D721Med (cell line): Measurements from ENCODE around the gene PROCA1.

ENCODE experiments used
- DNase-seq: peaks from one replicate; pipeline ENCODE4 v3.0.0; 2011; ENCODE audit warnings: low spot score; ENCODE audit not compliant: insufficient read length
- FAIRE-seq: peaks from 2 replicates; lab custom pipeline; 2011; peaks lifted over from hg19 to GRCh38; lab: Jason Lieb, UNC
- CTCF ChIP-seq: IDR thresholded peaks from 2 replicates; pipeline ENCODE4 v1.5.1; 2012; ENCODE audit warnings: mild to moderate bottlenecking, control low read depth; ENCODE audit not compliant: insufficient read depth; ENCODE audit errors: missing control alignments

The PROCA1 gene

GRCh38 chr17:28720247-28720996 is 8.7 kb upstream of the PROCA1 start:
- TF ChIP-seq CTCF = no peak
- FAIRE-seq = no peak
- no peak for DNase-seq

- DNase-seq = no peak
- TF ChIP-seq CTCF = no peak
- FAIRE-seq = no peak
These were observed 7.3 kb upstream of the PROCA1 start for GRCh38 chr17:28719021-28719433.

- TF ChIP-seq CTCF = no peak
- DNase-seq (no peak), FAIRE-seq (no peak)
These were observed 6.8 kb upstream of the PROCA1 start for GRCh38 chr17:28718333-28719020.

GRCh38 chr17:28717578-28718332 is 6.1 kb upstream of the PROCA1 start, which contains the start of gene RAB34:
Gene RAB34, minus strand, starts transcription at chr17:28717868. Its CDS starts 602 bp downstream, at chr17:28717266.
- FAIRE-seq (no peak), DNase-seq (no peak)
- TF ChIP-seq CTCF = no peak

- FAIRE-seq (no peak), DNase-seq (no peak)
- TF ChIP-seq CTCF = no peak
These were observed 5.3 kb upstream of the PROCA1 start for GRCh38 chr17:28716740-28717577.

- DNase-seq (no peak), FAIRE-seq (no peak)
- TF ChIP-seq CTCF = no peak
These were observed 3.5 kb upstream of the PROCA1 start for GRCh38 chr17:28715217-28715616.
